NCI-H446 treated with DMSO at 0.1 percent for 48 hours (cell line): ENCODE results near the gene ZIC1.

Experiments
- DNase-seq: peaks from one replicate; lab custom pipeline; 2025; lab: John Stamatoyannopoulos, UW

ZIC1 gene

DNA sequence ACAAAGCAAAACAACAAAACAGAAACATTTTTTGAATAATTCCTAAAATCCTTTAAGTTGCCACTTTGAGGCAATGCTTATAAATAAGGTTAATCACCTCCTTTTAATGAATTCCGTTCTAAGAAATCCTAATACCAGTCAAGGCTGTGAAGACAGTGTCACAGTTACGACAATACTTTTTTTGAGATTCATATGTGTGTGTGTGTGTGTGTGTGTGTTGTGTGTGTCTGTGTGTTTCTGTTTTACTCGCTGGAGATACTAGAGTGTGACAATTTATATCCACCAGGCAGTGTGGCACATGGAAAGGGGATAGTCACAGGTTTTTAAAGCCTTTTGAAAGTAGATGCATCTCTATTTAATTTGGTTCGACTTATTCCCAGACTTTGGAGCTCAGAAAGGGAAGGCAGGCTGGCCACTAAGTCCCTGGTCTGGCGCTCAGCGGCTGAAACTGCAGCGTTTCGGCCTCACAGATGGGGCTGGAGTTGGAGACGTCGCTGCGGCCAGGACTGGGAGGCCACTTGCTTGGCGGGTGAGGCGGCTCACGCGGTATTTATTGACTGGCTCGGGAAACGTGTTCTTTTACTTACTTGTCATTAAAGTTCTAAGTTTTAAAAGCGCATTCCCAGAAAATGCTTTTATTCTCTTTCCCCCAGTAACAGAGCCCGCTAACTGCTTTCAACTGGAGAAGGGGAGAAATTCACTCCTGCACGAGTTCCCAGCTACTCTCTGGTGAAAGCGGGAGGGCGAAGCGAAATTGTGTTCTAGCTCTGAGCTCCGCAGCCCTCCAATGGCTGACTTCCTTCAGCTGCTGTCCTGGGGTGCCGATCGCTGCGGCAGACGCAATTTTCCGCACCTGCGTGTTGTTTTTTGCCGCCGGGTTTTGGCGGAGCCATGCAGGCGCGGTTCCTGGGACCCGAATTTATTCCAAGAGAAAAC, 13.7 kb downstream of the ZIC1 start:
- no peak for DNase-seq

- DNase-seq, result no peak
Observed at GRCh38 chr3:147423537-147423797, 14.3 kb downstream of the ZIC1 start.

GRCh38 chr3:147423798-147424580, 14.8 kb downstream of the ZIC1 start:
- no peak for DNase-seq

- DNase-seq, result no peak
Observed at GRCh38 chr3:147424581-147425387, 15.6 kb downstream of the ZIC1 start.

DNA sequence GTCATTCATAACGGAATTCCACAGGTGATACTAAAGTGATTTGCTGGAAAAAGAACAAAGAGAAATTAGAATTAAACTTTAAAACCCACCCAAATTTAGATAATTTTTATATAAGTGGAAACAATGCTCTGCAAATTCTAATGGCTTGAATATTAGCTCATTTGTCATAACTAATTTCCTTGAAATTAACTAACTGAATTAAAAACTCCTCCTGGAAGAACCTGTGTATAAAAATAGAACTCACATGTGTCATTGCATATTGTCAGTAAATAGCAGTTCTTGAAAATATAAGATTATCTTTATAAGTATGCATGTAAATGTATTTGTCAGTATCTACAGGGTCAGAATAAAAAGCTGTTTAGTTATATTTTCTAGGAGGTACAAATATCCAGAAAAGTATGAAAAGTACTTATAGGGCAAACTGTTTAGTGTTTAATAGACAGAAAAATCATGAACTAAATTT, 16.3 kb downstream of the ZIC1 start:
- no peak for DNase-seq

GRCh38 chr3:147426931-147427330, 17.8 kb downstream of the ZIC1 start:
- no peak for DNase-seq

- DNase-seq, result no peak
Observed at GRCh38 chr3:147427746-147428145, 18.6 kb downstream of the ZIC1 start.

DNA sequence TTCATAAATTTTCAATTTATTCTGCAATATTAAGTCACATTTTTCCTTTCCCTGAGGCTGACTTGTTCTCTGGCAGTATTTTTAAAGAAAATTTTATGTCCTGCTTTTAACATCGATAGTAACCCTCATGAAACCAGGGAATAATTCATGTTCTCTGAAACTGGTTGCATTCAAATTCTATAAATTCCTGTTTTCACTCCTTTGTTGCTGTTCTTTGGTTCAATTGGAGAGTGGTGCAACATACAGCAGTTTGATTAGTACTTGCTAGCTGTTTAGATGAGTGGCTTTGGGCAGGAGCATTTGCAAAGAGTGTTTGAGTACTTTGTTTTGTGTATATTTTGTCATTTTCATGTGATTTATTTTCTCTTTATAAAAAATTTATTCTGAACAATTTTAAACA, 19.2 kb downstream of the ZIC1 start:
- DNase-seq, result no peak

GRCh38 chr3:147428754-147429153, 19.6 kb downstream of the ZIC1 start:
- no peak for DNase-seq

DNA sequence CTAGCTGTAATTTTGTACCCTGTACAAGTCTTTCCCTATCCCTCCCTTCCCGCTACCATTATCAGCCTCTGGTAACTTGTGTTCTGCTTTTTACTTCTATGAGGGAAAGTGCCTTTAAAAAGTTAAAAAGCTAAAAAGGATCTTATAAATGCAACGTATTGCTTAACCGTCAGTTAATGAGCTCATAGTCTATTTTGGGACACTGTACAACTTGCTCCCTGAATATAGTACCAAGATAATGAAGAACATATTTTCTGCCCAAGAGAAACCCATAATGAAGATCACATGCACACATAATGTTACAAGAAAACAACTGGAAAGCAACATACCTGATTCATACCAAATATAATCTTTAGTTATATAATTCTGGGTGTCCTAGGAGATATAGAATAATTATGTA, 22.6 kb downstream of the ZIC1 start:
- DNase-seq, result no peak

DNA sequence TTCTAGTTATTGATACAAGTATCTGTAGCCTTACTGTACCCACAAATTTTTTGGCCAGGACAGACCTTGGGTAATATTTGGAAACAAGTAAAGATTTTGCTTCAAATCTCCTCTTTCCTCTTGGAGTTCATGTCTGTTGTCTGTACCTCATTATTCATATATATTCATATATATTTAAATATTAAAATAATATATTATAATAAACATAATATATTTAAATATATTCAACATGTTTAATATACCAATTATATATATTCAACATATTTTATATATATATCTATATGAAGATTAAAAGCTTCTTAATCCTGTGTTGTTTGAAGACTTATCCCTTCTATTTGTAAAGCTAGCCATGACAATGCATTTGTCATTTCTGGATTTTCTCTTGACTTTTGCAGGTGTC, 38.1 kb downstream of the ZIC1 start:
- DNase-seq, result no peak

DNA sequence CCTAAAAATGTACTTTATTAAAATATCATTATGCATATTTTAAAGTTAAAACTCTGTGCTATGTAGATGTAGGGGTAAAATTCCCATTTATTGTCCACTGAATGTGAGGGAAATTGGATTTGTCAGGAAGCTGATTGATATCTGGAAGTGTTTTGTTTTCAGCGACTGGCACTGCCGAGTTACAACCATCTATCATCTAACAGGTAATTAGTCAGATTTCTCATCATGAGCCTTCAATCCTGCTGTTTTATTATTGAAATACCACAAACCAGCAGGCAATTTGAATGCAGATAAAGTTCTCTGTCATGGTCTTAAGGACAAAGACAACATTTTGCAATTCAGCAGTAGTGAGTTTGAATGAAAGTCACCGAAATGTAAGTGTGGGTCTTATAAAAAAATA, 40.5 kb downstream of the ZIC1 start:
- no peak for DNase-seq

DNA sequence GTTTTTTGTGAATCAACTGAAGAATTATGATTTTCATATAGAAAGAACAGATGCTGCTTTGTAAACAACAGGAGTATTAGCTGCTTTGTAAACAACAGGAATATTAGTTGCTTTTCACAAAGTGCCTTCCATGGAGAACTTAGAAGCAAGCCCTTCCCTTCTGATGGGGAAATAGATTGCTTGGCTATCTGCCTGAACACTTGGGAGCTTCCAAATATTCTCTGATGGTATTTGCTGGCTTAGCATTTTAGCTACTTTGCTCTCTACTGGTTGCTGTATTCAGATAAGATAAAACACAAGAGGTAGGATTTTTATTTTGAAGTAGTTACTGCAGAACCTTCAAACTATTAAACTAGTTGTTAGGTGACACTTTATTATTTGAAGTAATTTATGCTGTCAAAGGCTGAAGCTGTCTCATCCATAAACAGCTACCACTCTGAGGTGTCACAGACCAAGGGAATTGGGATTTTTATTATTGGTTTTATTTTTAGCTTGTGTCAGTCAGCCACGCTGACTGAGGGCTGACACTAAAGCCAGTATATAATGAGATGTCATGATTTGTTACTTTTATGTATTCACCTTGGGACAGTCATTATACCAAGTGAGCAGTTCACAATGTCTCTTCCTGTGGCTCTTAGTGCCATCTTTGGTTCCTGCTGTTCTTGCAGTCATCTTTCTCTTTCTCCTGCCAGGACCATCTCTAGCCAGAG, 50.0 kb downstream of the ZIC1 start:
- no peak for DNase-seq

DNA sequence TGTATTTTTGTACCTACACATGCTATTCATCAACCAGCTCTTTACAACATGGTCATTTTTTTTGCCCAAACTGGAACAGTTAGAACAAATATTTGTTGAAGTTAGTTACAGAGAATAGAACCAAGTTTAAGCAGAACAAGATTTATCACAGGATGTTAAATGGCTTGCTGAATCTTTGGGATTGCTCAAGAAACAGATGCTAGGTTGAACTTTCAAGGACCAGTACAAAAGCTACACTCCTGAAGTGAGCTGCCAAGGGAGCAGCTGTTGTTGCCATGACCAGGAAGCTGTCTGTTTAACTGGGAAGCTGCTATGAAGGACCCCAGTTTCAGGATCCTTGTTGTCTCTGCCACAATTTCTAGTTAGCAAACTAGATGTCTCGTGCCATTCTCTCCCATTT, 53.7 kb downstream of the ZIC1 start:
- no peak for DNase-seq
